A204.1 (cell line): Measurements from ENCODE around the gene CEP170B.

Experiments
- FAIRE-seq: peaks from 2 replicates; lab custom pipeline; 2012; peaks lifted over from hg19 to GRCh38; lab: Jason Lieb, UNC

The CEP170B gene

DNA sequence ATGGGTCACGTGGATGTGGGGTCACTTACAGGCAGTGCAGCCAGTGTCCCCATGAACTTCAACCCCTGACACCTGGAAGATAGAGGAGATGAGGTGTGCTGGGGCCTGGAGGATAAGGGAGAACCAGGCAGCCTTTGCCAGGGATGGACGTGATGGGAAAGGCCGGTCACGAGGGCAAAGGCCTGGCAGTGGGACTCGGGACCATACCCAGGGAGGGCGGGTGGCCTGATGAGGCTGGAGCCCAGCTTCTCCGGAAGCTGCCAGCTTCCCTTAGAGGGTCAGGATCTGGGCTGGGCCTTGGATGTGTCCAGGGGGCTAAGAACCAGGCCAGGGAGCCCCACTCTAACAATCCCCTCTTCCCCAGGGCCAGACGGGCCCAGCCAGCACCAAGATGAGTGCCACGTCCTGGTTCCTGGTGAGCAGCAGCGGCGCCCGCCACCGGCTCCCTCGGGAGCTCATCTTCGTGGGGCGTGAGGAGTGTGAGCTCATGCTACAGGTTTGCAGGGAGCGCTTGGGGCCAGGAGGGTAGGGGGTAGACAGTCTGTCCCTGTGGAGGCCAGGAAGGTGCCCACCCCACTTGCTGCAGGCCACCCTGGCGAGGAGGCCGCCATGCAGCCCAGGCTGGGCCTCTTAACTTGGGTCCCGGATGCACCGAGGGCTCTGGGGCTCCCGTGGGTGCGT is 3.1 kb downstream of the CEP170B start:
- FAIRE-seq: no peak

GRCh38 chr14:104868811-104869572 is 3.9 kb downstream of the CEP170B start:
- FAIRE-seq: no peak

DNA sequence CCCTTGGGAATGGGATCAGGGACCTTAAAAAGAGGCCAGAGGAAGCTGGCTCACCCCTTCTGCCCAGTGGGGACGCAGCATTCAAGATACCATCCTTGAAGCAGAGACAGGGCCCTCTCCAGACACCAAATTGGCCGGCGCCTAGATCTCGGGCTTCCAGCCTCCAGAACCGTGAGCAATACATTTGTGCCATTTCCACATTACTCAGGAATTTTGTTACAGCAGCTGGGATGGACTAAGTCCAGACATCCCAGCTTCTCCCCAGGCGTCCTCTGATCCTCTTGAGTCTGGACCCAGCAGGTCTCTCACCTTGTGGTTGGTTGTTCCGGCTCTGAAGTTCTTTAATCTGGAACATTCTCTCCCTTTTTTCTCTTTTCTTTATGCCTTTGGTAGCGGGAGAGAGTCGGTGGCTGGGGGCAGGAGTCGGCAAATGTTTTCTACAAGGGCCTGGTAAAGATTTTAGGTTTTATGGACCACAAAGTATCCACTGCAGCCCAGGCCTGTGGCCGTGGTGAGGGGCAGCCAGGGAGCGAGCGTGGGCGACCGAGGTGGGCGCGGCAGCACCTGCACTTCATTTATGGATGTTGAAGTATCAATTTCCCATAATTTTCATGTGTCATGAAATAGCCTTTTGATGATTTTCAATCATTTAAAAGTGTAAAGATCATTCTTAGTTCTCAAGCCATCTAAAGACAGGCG is 4.8 kb downstream of the CEP170B start:
- FAIRE-seq: no peak

DNA sequence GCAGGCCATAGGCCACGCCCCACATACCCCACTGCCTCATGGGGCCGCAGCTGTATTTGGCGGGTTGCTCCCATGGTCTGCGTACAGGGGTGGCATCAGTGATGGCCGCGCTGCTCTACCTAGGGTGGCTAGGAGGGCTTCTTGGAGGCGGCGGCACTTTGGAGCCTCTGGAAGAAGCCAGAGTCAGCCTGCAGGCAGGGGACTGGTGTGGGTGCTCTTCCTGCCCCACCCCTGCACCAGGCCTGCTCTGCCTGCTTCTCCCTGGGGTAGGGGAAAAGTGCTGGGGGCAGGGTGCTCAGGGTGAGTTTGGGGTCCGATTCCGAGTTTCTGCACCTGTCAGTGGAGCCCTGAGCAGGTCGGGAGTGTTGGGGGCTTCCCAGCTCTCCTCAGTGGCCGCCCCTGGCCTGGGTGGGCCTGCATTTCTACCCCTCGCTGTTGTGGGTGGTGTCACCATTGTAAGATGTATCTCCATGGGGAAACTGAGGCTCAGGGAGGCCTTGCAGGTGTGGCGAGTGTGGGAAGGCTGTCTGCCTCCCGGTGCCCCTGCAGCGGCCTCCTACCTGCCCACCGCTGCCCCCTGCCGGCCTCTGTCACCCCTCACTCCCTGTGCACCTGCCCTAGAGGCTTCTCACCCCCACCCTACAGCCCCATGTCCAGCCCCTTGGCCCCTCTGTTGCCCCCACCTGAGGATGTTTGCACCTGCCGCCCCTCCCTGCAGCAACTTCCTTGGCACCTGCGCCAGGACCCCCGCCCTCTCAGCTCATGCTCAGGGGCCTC is 5.5 kb downstream of the CEP170B start:
- no peak for FAIRE-seq

GRCh38 chr14:104871145-104871655 is 6.1 kb downstream of the CEP170B start:
- no peak for FAIRE-seq

- FAIRE-seq: no peak
These were observed 6.8 kb downstream of the CEP170B start for GRCh38 chr14:104871656-104872468.

GRCh38 chr14:104872469-104873341 is 7.6 kb downstream of the CEP170B start:
- no peak for FAIRE-seq

GRCh38 chr14:104873380-104874055 is 8.4 kb downstream of the CEP170B start:
- no peak for FAIRE-seq

GRCh38 chr14:104874110-104874531 is 9.1 kb downstream of the CEP170B start:
- FAIRE-seq: no peak

DNA sequence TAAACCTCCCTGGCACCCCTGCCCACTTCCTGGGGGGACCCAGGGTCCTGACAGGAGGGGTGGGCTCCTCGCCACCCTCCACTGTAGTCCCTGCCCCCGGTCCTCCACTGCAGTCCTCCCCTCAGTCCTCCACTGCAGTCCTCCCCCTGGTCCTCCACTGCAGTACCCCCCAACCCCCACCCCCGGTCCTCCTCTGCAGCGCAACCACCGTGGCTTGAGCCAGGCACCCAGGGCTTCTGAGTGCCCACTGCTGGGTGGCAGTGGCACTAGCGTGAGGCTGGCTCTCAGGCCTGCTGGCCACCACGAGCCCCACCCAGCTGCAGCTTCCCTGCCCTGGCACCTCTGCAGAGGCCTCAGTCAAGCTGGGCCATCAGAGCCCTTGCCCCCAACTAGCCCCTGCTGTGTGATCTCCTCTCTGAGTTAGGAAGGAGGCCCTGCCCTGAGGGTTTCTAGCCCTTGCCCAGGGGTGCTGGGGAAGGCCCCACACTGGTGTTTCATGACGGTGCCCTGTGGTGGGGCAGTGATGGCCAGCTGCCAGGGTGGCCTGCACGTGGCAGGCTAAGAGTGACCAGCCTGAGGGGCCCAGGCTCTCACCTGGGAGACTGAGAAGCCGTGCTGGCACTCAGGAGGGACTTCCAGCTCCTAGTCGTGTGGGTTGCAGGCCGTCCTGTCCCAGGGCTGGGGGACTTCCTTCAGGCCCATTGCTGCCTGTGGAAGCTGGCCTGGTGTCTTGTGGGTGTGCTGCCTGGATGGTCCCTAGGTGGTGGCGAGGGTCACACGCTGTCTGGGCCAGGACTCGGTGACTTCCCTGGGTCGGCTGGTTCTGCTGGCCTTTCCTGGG is 9.7 kb downstream of the CEP170B start:
- FAIRE-seq: no peak

DNA sequence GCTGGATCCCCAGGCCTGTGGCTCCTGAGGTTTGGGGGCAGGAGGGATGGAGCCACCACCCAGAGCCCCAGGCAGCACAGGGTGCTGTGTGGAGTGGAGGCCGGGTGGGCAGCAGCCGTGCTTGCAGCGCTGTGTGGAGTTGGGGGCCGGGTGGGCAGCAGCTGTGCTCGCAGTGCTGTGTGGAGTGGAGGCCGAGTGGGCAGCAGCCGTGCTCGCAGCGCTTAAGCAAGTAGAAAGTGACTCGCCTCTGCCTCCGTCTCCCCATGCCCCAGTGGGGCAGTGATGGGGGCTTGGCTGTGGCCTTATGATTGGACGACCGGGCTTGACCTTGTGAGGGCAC is 10.3 kb downstream of the CEP170B start:
- no peak for FAIRE-seq

- no peak for FAIRE-seq
These were observed 10.7 kb downstream of the CEP170B start for GRCh38 chr14:104875811-104876210.

DNA sequence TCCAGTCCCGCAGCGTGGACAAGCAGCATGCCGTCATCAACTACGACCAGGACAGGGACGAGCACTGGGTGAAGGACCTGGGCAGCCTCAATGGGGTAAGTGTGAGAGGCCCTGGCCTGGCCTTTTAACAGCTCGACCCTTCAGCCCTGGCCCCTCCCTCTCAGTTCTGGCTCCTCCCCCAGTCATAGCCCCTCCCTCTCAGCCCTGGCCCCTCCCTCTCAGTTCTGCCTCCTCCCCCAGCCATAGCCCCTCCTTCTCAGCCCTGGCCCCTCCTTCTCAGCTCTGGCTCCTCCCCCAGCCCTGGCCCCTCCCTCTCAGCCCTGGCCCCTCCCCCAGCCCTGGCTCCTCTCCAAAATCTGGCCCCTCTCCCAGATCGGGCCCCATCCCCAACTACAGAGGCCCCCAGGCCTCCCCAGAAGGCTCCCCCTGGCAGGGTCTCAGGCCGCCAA is 11.2 kb downstream of the CEP170B start:
- no peak for FAIRE-seq

GRCh38 chr14:104877066-104877805 is 12.2 kb downstream of the CEP170B start:
- no peak for FAIRE-seq

DNA sequence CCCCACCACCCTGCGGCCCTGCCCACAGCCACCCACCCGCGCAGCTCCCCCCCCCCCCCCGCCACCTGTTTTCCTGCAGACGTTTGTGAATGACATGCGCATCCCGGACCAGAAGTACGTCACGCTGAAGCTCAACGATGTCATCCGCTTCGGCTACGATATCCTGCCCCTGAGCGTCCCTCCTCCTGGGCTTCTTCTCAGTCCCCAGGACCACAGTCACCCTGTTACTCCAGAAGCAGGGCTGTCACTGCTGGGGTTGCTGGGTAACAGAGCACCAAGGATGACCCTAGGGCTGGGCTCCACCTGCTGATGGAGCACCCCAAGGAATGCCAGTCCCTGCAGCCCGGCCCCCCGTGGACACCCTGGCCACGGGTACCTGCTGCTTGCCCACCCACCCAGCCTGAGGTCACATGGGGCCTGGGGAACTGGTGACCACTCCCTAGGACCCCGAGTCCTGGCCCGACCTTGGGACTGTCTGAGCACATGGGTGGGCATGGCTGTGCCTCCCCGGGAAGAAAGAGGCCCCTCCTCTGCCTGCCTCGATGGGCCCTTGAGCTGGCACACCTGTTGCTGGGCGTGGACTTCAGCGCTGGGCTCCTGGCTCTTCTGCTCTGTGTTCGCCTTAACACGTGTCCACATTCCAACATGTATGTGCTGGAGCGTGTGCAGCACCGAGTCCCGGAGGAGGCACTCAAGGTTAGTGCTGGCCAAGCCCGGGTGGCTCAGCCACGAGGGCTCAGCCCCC is 12.9 kb downstream of the CEP170B start:
- FAIRE-seq: no peak

GRCh38 chr14:104878582-104878981 is 13.5 kb downstream of the CEP170B start:
- no peak for FAIRE-seq

GRCh38 chr14:104879201-104879982 is 14.3 kb downstream of the CEP170B start:
- no peak for FAIRE-seq
